ENCODE results near the gene RAI1.

RAI1 gene

GRCh38 chr17:17789828-17790636, 108.8 kb downstream of the RAI1 start:
- no peak for DNase-seq

GRCh38 chr17:17790637-17791464, 109.6 kb downstream of the RAI1 start:
- no peak for DNase-seq

- no peak for DNase-seq
Measured at GRCh38 chr17:17792037-17792550, 110.8 kb downstream of the RAI1 start.

GRCh38 chr17:17792551-17793377, 111.5 kb downstream of the RAI1 start:
- peak; percentile 39 for DNase-seq

- DNase-seq, result no peak
Measured at GRCh38 chr17:17793378-17794214, 112.3 kb downstream of the RAI1 start.

GRCh38 chr17:17794382-17794781, 113.1 kb downstream of the RAI1 start:
- no peak for DNase-seq

- no peak for DNase-seq
Measured at GRCh38 chr17:17795296-17795695, 114.0 kb downstream of the RAI1 start.

- no peak for DNase-seq
Measured at GRCh38 chr17:17795946-17796786, 114.9 kb downstream of the RAI1 start.

- no peak for DNase-seq
Measured at GRCh38 chr17:17796787-17797061, 115.5 kb downstream of the RAI1 start.

GRCh38 chr17:17797119-17797809, 116.0 kb downstream of the RAI1 start:
- no peak for DNase-seq

- DNase-seq, result no peak
Measured at GRCh38 chr17:17798010-17798556, 116.8 kb downstream of the RAI1 start.

- no peak for DNase-seq
Measured at GRCh38 chr17:17798573-17799255, 117.5 kb downstream of the RAI1 start.

- no peak for DNase-seq
Measured at GRCh38 chr17:17800504-17801021, 119.3 kb downstream of the RAI1 start.

- no peak for DNase-seq
Measured at GRCh38 chr17:17801800-17802481, 120.7 kb downstream of the RAI1 start.

GRCh38 chr17:17804007-17804406, 122.7 kb downstream of the RAI1 start:
- no peak for DNase-seq

- no peak for DNase-seq
Measured at GRCh38 chr17:17805575-17805974, 124.3 kb downstream of the RAI1 start.

- no peak for DNase-seq
Measured at GRCh38 chr17:17806035-17806434, 124.8 kb downstream of the RAI1 start.

- no peak for DNase-seq
Measured at GRCh38 chr17:17806611-17807274, 125.5 kb downstream of the RAI1 start.
